Measurements from ENCODE around the gene PARL.
A peak's percentile ranks its signal among the peaks of the same experiment; 100 is the strongest.

PARL gene, protein sequence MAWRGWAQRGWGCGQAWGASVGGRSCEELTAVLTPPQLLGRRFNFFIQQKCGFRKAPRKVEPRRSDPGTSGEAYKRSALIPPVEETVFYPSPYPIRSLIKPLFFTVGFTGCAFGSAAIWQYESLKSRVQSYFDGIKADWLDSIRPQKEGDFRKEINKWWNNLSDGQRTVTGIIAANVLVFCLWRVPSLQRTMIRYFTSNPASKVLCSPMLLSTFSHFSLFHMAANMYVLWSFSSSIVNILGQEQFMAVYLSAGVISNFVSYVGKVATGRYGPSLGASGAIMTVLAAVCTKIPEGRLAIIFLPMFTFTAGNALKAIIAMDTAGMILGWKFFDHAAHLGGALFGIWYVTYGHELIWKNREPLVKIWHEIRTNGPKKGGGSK

DNA sequence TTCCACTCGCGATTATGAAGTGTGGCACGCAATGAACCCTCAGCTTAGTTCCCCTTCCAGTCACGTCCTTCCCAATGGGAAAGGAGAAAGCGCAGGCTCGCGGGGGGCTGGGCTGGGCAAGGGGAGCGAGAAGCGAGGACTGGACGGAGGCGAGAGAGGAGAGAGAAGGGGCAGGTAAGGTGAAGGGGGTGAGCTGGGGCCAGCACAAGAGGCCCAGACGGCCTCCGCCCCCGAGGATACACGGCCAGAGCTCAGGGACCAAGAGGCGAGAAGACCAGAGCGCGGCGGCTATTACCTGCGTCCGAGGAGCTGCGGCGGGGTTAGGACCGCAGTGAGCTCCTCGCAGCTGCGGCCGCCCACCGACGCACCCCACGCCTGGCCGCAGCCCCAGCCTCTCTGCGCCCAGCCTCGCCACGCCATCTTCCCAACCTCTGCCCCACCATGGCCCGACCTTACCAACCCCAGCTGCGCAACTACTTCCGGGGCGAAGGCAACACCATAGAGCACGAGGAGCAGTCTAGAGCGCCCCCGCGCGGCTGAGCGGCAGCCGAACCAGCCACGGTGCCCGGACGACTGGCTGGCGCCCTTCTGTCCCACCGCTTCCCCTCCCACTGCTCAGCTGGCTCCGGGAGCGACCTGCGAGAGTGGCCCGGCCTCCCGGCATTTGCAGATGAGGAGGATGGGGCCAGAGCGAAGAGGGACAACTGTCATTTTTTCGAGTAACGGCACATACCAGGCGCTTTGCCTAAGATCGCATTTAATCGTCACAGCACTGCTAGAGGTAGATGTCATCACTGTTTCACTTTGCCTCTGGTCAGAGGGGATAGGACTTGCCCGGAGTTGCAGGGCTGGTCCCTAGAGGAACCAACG lies at the start of gene PARL:
PARL (minus strand) TSS at position 454 of the 870 bp plus-strand sequence; CDS start at position 420, 34 bp downstream.
- Mint-ChIP-seq H3K27ac (peak within 1 kb of the TSS; percentile 97), H3K9me3 (no peaks in the 10 kb centered on the region), H3K27me3 (no peaks in the 10 kb centered on the region), H3K4me1 (peaks cover 37% of the 10 kb centered on the region), H3K4me3 (peak within 1 kb of the TSS; percentile 92 to 94)
- peak; percentile 99 for ATAC-seq
- peak; percentile 95 to 96 for DNase-seq

DNA sequence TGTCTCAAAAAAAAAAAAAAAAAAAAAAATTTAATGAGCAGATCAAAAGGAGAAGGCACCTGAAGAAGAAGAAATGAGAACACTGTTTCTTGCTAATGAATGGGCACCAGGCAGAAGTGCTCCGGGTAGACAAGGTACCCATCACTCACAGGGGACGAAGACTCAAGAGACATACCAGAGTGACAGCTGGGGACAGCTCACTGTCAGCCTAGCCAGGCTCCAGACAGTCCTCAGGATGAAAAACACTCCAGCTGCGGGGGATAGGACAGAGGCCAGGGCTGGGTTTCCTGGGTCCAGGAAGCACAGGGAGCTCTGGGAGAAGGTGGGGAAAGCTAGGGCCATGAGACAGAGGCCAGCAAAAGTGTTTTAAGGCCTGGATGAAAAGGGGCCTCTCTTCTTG lies 48.5 kb upstream of the PARL start:
- Mint-ChIP-seq H3K4me3 (no peak overlapping the region), H3K27me3 (no peaks in the 10 kb centered on the region), H3K27ac (no peak overlapping the region), H3K4me1 (no peaks in the 10 kb centered on the region), H3K9me3 (no peaks in the 10 kb centered on the region)
- no peak for DNase-seq
- no peak for ATAC-seq

DNA sequence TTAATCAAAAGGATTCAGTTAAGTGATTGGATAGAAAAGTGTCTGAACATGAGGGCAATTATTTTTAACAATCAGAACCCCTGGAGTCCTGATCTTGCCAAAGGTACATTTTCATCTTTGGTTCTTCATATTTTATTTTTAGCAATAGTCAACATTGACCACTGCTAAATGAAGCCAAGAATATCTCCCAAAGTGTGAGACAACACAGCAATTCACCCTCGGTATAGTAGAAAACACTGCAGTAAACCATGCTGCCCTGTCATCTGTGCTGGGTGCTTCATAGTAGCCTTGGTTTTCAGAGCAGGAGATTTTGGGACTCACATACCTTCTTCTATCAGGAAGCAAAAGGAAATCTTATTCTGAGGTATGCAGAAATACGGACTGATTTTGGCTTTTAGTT lies 47.2 kb upstream of the PARL start:
- DNase-seq (no peak), ATAC-seq (no peak)
- Mint-ChIP-seq H3K27me3 (no peaks in the 10 kb centered on the region), H3K4me3 (no peak overlapping the region), H3K9me3 (no peaks in the 10 kb centered on the region), H3K27ac (no peak overlapping the region), H3K4me1 (no peaks in the 10 kb centered on the region)

DNA sequence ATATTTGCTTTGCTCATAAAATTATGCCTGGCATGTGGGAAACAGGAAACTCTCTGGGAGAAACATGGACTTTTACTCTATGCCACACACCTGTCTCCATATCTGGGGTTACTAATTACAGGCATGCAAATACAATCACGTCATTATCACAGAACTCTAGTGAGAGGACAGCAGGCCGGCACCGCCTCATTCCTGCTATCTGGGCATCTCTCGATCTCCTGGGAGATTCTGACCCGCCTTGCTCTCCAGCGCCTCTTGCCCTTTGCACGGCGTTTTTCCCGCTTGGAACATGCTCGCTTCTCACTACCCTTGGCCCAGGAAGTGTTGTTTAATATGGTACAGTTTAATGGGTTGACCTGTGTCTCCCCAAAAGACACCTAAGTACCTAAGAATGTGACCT lies 45.4 kb upstream of the PARL start:
- H3K27me3 Mint-ChIP-seq: no peaks in the 10 kb centered on the region
- H3K27ac Mint-ChIP-seq: no peak overlapping the region
- no peak for ATAC-seq
- no peak for DNase-seq
- H3K4me1 Mint-ChIP-seq: no peaks in the 10 kb centered on the region
- no peaks in the 10 kb centered on the region for H3K9me3 Mint-ChIP-seq
- no peak overlapping the region for H3K4me3 Mint-ChIP-seq

DNA sequence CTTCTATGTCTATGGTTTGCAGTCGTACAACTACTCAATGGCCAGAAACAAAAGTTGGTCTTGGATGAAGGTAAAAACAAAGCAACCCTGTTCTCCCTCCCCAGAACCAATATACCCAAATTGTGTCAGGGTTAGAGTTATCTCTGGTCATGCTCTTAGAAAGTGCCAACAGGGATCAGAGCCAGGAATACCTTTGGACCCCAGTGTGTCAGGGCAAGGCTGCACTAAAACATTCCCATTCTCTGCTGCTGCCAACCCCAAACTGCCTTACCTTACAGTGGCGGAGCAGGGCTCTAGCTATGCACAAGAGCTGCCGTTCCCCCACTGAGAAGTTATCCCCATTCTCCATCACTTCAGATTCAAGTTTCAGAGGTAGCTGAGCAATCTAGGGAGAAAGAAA lies 42.4 kb upstream of the PARL start:
- Mint-ChIP-seq H3K9me3 (no peaks in the 10 kb centered on the region), H3K27ac (peak overlapping the region in 1 of 2 donors; percentile 80), H3K4me1 (no peaks in the 10 kb centered on the region), H3K27me3 (no peaks in the 10 kb centered on the region), H3K4me3 (no peak overlapping the region)
- ATAC-seq (no peak), DNase-seq (no peak)

DNA sequence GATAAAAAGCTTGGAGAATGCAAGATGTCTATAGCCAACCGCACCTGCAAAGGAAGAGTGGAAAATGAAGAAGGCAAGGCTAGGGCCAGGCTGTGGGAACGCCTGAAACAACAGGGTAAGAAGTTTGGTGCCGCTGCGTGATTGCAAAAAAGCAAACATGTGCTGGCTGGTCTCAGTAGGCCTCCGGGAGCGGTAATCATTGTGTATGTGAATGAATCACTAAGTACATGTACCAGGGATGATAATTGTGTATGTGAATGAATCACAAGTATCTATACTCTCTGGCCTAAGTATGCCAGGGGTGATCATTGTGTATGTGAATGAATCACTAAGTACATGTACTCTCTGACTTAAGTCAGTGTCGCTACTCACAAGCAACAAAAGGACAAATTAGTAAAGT lies 40.3 kb upstream of the PARL start:
- peak overlapping the region in 1 of 2 donors; percentile 4 for H3K27ac Mint-ChIP-seq
- H3K4me1 Mint-ChIP-seq: no peaks in the 10 kb centered on the region
- H3K27me3 Mint-ChIP-seq: no peaks in the 10 kb centered on the region
- no peak overlapping the region for H3K4me3 Mint-ChIP-seq
- H3K9me3 Mint-ChIP-seq: no peaks in the 10 kb centered on the region
- no peak for ATAC-seq
- no peak for DNase-seq

DNA sequence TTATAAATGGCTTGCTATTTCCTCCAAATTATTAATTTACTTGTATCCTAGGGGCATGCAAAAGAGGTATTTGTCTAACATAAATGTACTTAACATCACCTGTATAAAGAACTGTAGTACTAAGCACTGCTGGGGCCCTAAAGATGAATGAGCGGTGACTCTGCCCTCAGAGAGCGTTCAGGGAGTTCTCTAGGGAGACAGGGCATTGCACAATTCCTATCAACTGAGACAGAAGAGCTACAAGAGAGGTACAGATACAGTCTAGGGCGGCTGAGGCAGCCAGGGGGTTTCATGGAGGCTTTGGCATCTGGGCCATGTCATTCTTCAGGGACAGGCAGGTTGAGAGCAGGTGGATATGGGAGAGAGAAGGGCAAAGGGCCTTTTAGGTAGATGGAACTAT lies 39.9 kb upstream of the PARL start:
- no peak overlapping the region for H3K4me3 Mint-ChIP-seq
- H3K27ac Mint-ChIP-seq: peak overlapping the region in 1 of 2 donors; percentile 4
- no peak for ATAC-seq
- no peaks in the 10 kb centered on the region for H3K9me3 Mint-ChIP-seq
- H3K4me1 Mint-ChIP-seq: no peaks in the 10 kb centered on the region
- DNase-seq: no peak
- no peaks in the 10 kb centered on the region for H3K27me3 Mint-ChIP-seq

DNA sequence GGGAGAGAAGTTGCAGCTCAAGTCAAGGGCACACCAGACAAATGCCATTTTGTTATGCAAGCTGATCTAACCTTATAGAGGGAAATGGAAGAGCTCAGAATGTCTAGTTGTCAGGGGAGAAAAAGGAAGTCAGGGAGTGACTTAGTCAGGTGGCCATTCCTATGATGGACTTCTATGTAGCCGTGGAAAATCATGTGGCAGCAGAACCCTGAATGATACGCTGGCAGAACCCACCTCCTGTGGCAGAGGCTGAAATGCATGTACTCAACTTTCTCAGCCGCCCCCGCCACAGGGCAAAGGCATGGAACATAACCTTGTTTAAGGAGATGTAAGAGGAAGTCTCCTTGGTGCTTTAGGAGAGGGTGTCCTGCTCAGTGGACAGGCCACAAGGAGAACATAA lies 37.7 kb upstream of the PARL start:
- Mint-ChIP-seq H3K4me1 (no peaks in the 10 kb centered on the region), H3K27me3 (no peaks in the 10 kb centered on the region), H3K9me3 (no peaks in the 10 kb centered on the region), H3K27ac (peak overlapping the region in 1 of 2 donors; percentile 49), H3K4me3 (no peak overlapping the region)
- ATAC-seq: no peak
- no peak for DNase-seq

DNA sequence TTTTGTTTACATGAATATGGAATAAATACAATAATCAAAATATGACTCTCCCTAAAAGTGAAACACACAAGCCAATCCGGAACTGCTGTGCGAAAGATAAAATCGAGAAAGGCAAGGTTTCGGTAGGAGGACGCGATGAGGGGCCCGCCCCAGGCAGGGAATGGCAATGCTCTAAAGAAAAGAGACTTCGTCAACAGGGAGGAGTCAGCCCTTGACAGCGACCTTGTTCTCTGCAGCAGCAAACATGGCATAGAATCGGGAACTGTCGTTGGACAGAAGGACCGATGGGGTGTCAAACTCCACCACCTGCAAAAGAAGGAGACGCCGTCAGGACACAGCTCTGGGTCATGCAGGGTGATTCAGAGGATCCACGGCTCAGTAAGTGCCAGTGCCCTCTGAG lies 36.4 kb upstream of the PARL start:
- Mint-ChIP-seq H3K27me3 (no peaks in the 10 kb centered on the region), H3K4me3 (no peak overlapping the region), H3K27ac (no peak overlapping the region), H3K9me3 (no peaks in the 10 kb centered on the region), H3K4me1 (no peaks in the 10 kb centered on the region)
- ATAC-seq: no peak
- DNase-seq: no peak

DNA sequence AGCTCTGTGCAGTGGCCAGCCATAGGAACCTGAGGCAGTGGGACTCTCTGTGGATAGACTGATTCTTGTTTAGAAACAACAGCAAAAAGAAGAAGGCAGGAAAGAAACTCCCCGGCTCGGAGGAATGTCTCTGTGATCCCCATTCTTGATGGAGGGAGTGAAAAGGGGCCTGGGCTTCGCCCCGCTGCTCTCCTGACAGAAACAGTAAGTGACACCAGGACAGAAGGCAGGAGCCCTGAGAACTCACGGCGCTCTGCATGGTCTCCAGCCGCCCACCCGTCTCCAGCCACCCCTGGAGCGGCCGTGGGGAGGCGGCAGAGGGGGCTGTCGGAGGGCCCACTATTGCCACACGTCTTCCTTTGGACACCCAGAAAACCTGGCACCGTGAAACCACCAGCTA lies 35.7 kb upstream of the PARL start:
- DNase-seq (no peak), ATAC-seq (no peak)
- H3K27me3 Mint-ChIP-seq: no peaks in the 10 kb centered on the region
- H3K9me3 Mint-ChIP-seq: no peaks in the 10 kb centered on the region
- no peak overlapping the region for H3K27ac Mint-ChIP-seq
- H3K4me1 Mint-ChIP-seq: no peaks in the 10 kb centered on the region
- H3K4me3 Mint-ChIP-seq: no peak overlapping the region

DNA sequence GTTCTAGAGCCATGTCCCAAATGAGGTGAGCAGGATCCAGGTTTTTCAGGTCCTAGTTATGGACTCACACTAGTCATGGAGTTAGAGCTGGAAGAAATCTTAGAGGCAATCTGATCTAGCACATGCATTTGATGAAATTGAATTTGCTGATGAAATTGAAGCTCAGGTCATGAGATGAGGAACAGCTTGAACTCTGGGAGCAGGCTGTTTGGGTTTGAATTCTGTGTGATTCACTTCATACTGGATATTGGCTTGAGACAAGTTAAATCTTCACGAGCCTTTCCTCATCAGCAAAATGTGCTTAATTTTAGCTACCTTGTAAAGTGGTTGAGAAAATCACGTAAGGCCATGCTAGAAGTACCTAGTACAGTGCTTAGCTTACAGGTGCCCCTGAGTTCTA lies 33.5 kb upstream of the PARL start:
- no peak for DNase-seq
- Mint-ChIP-seq H3K4me3 (no peak overlapping the region), H3K27ac (no peak overlapping the region), H3K4me1 (no peaks in the 10 kb centered on the region), H3K27me3 (no peaks in the 10 kb centered on the region), H3K9me3 (no peaks in the 10 kb centered on the region)
- no peak for ATAC-seq

DNA sequence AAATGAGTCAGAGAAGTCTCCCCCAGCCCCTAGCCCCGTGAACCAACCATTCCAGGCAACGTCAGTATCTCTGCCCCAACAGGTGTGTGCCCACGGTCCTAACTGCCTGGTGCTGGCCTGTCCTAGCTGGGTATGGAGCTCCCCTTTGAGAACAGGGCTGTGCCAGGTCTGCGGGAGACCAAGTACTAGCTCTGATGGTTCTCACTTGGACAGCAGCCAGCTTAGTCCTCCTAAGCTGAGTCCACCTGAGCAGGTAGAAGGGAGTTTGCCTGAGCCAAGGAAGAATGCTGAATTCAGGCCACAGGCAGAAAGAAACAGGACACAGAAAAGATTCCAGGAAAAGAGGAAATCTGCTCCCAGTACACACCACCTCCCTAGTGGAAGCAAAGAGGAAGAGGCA lies 33.1 kb upstream of the PARL start:
- no peak for ATAC-seq
- H3K9me3 Mint-ChIP-seq: no peaks in the 10 kb centered on the region
- no peak for DNase-seq
- no peak overlapping the region for H3K27ac Mint-ChIP-seq
- H3K27me3 Mint-ChIP-seq: no peaks in the 10 kb centered on the region
- no peak overlapping the region for H3K4me3 Mint-ChIP-seq
- H3K4me1 Mint-ChIP-seq: no peaks in the 10 kb centered on the region

DNA sequence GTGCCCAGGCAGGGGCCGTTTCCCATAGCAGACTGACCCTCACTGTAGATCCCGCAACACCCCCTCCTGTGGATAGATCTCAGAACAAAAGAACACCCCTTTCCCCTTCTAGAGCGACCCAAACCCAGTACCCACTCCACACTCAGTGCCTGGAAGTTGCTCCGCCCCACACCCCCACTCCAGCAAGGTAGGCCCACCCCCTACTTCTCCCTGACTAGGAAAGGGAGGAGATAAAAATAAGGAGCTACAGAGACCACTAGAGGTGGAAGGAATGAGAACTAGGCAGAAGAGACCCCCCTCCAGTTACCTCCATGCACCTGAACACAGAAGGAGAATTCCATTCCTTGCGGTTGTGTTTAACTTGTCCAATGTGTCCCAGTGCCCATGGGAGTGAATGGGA lies 30.2 kb upstream of the PARL start:
- ATAC-seq (no peak), DNase-seq (no peak)
- no peak overlapping the region for H3K4me3 Mint-ChIP-seq
- H3K27ac Mint-ChIP-seq: peak overlapping the region in 1 of 2 donors; percentile 81
- H3K4me1 Mint-ChIP-seq: no peaks in the 10 kb centered on the region
- H3K27me3 Mint-ChIP-seq: no peaks in the 10 kb centered on the region
- H3K9me3 Mint-ChIP-seq: no peaks in the 10 kb centered on the region

DNA sequence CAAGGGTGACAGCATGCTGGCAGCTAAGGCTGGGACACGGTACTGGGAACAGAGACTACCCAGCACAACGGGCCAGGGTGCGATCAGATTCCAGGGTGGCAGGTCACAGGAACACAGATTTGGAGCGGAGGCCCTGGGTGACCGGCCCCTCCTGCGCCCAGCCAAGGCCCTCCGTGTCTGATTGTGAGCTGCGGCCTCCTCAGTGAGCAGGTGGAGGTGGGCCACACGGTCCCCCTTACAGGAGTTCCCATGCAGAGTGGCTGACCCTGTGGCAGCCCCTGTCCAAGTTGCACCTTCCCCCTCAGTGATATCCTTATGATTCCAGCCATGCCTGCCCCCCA lies 28.9 kb upstream of the PARL start:
- Mint-ChIP-seq H3K27me3 (no peaks in the 10 kb centered on the region), H3K27ac (no peak overlapping the region)
- no peak for DNase-seq

DNA sequence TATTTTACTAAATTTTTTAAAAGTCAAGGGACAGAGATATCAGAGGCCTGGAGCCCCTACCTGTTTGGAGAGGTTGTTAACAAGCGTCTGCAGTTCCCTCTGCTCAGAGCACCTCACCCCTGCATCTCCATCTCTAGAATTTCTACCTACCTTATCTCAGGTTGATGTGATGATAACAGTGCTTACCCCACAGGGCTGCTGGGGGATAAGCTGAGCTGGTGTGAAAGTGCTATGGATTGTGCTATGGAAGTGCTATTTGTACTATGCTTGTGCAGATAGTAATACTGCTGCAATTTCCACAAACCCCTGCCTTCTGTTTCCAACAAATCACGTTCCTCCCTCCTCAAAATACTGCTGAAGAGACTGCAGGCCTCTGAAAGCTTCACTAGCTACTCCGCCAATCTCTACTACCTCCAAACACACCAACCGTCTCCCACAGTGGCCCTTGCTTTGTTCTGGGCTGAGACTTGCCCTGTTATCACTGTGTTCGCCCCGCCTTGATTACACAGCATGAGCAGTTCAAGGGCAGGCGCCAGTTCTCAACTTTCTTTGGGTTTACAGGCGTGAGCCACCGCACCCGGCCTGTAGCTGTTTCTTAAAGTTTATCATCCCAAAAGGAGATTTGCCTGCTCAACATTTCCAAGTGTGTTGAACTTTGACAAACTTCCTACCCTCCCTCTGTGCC lies 28.4 kb upstream of the PARL start:
- no peaks in the 10 kb centered on the region for H3K27me3 Mint-ChIP-seq
- H3K9me3 Mint-ChIP-seq: no peaks in the 10 kb centered on the region
- no peak for ATAC-seq
- H3K27ac Mint-ChIP-seq: no peak overlapping the region
- no peak overlapping the region for H3K4me3 Mint-ChIP-seq
- no peaks in the 10 kb centered on the region for H3K4me1 Mint-ChIP-seq
- no peak for DNase-seq

More for the DNA sequence above, 28.9 kb upstream of the PARL start:
- Mint-ChIP-seq H3K9me3 (no peaks in the 10 kb centered on the region), H3K4me1 (no peaks in the 10 kb centered on the region), H3K4me3 (no peak overlapping the region)
- ATAC-seq: no peak
